Psoas muscle (tissue), 8 donors: ENCODE measurements around the gene SYNDIG1. TPM values are rescaled to one million over a fixed set of nuclear protein-coding genes. Genes with fewer than 3 reads are reported as not detected.

Experiments
- ATAC-seq, 4 donors: fragments of 200-7000 bp; cut with Tn5 transposase; one replicate each; pipeline ENCODE4 v1.9.1; 2020; ENCODE audit warnings: moderate library complexity in 3 of 4, mild to moderate bottlenecking in 2 of 4
- DNase-seq, 2 donors: peaks; one replicate each; pipeline ENCODE4 v3.0.0-alpha.2; 2020
- H3K27ac ChIP-seq: fragments of 200-600 bp; one replicate; pipeline ENCODE4 v1.8.0; 2022
- H3K27me3 ChIP-seq, 3 donors: fragments of 200-600 bp in 1 of 3; one replicate each; pipeline versions ENCODE4 v1.6.1 to v1.8.0; 2013 to 2022; ENCODE audit warnings: low read length in 2 of 3, mild to moderate bottlenecking in 2 of 3, moderate library complexity in 1 of 3; ENCODE audit not compliant: insufficient read depth in 3 of 3
- H3K36me3 ChIP-seq, 2 donors: fragments of 200-600 bp in 1 of 2; one replicate each; pipeline versions ENCODE4 v1.6.1 to v1.8.0; 2013 to 2022; ENCODE audit warnings: low read depth in 1 of 2, mild to moderate bottlenecking in 1 of 2, moderate library complexity in 1 of 2; ENCODE audit not compliant: insufficient read depth in 1 of 2
- H3K4me1 ChIP-seq: fragments of 200-600 bp; one replicate; pipeline ENCODE4 v1.8.0; 2022
- H3K4me3 ChIP-seq: fragments of 200-600 bp; one replicate; pipeline ENCODE4 v1.8.0; 2022; ENCODE audit warnings: mild to moderate bottlenecking
- H3K9me3 ChIP-seq: fragments of 200-600 bp; one replicate; pipeline ENCODE4 v1.8.0; 2022
- CTCF ChIP-seq: fragments of 200-600 bp; IDR thresholded peaks from one replicate; pipeline ENCODE4 v1.8.0; 2022; ENCODE audit warnings: antibody characterized with exemption
- WGBS, 3 donors: extraction: QIAGEN DNeasy Blood & Tissue Kit; methylation state at CpG; one replicate each; pipeline versions ENCODE4 v1.1.6 to v1.1.7; 2013; 5-methylcytosine and 5-hydroxymethylcytosine counted together
- intact Hi-C, 2 donors: fragments of 100-400 bp; cut with DNase I; formaldehyde crosslinking; loops; one replicate each; pipeline versions ENCODE4 v1.11.0 to v1.14.2; 2022
- polyA plus RNA-seq, 3 donors: library from polyadenylated mRNA; stranded (reverse); fragments of 200-250 nt; gene quantifications; one replicate each; pipeline ENCODE4 v1.2.3, GENCODE V29; 2013
- total RNA-seq, 4 donors: library from RNA; stranded (reverse); fragmentation: NEBNext Ultra II Directional in 2 of 4; extraction: Animal tissue kit (Norgen Biotek cat#: 25700) in 2 of 4; gene quantifications; one replicate each; pipeline versions ENCODE4 v1.2.1 to v1.2.4, GENCODE V29; 2021 to 2023
- donor health status: healthy with polysubstance abuse.
- donor health status: DM: no; HTN: no; CAD: no; lungs with moderate emphysema.
- donor health status: Bipolar disorder and iron deficiency.
- donor health status: healthy.
- donor health status: DM: yes; HTN: yes; CAD: no.
- donor health status: DM: no; HTN: no; CAD: no.
- donor health status: DM: no; HTN: no; CAD: no.
- donor health status: DM: yes; HTN: yes; CAD: no.

SYNDIG1 gene
- total and polyA plus RNA-seq, 7 donors: 0.03 to 0.10 TPM; not detected in 5

- DNase-seq (no peak), ATAC-seq (no peak)
- intact Hi-C loops: no loop called here
- Histone ChIP-seq H3K4me3 (no peak overlapping the region), H3K27ac (no peak overlapping the region), H3K9me3 (no peaks in the 10 kb centered on the region), H3K27me3 (peaks cover 0 to 3% (median 0%) of the 10 kb centered on the region in 3 donors), H3K4me1 (no peaks in the 10 kb centered on the region), H3K36me3 (no peaks in the 10 kb centered on the region)
- 78 to 84% (median 83%) methylated on average over 6 of the region's 6 CpGs for WGBS, 3 donors
- TF ChIP-seq CTCF: no peak
These were observed 171.3 kb downstream of the SYNDIG1 start for GRCh38 chr20:24640686-24641085.

- DNase-seq (no peak), ATAC-seq (no peak)
- Histone ChIP-seq H3K27me3 (peaks cover 0 to 3% (median 0%) of the 10 kb centered on the region in 3 donors), H3K9me3 (peaks cover 5% of the 10 kb centered on the region), H3K27ac (no peak overlapping the region), H3K4me3 (no peak overlapping the region), H3K4me1 (no peaks in the 10 kb centered on the region), H3K36me3 (no peaks in the 10 kb centered on the region)
- 95 to 97% (median 95%) methylated on average over 2 of the region's 2 CpGs for WGBS, 3 donors
- TF ChIP-seq CTCF: no peak
- intact Hi-C loops: no loop called here
These were observed 174.6 kb downstream of the SYNDIG1 start for GRCh38 chr20:24643731-24644626.

GRCh38 chr20:24646321-24646720 lies 176.9 kb downstream of the SYNDIG1 start:
- peaks cover 0 to 7% (median 0%) of the 10 kb centered on the region in 3 donors for H3K27me3 ChIP-seq
- TF ChIP-seq CTCF: no peak
- no peaks in the 10 kb centered on the region for H3K4me1 ChIP-seq
- DNase-seq: no peak
- H3K36me3 ChIP-seq: no peaks in the 10 kb centered on the region
- intact Hi-C loops: no loop called here
- peaks cover 5% of the 10 kb centered on the region for H3K9me3 ChIP-seq
- no peak overlapping the region for H3K4me3 ChIP-seq
- H3K27ac ChIP-seq: no peak overlapping the region
- no peak for ATAC-seq
- 78 to 80% (median 78%) methylated on average over 10 of the region's 10 CpGs for WGBS, 3 donors

GRCh38 chr20:24647713-24648112 lies 178.3 kb downstream of the SYNDIG1 start:
- no peak for TF ChIP-seq CTCF
- WGBS, 3 donors: 66 to 73% (median 70%) methylated on average over 2 of the region's 2 CpGs
- ATAC-seq: no peak

More at GRCh38 chr20:24647713-24648112, 178.3 kb downstream of the SYNDIG1 start:
- no peak for DNase-seq
- Histone ChIP-seq H3K9me3 (peaks cover 5% of the 10 kb centered on the region), H3K36me3 (no peaks in the 10 kb centered on the region), H3K4me1 (no peaks in the 10 kb centered on the region), H3K4me3 (no peak overlapping the region), H3K27ac (no peak overlapping the region), H3K27me3 (peaks cover 0 to 7% (median 0%) of the 10 kb centered on the region in 3 donors)
- intact Hi-C loops: no loop called here
